GM15510 (cell line): Measurements from ENCODE around the gene CREBBP.

ENCODE experiments used
- POLR2A ChIP-seq: IDR thresholded peaks from 3 replicates; pipeline ENCODE4 v1.6.1; 2011; ENCODE audit warnings: borderline replicate concordance; ENCODE audit not compliant: insufficient read length; ENCODE audit errors: extremely low read depth

Gene CREBBP

DNA sequence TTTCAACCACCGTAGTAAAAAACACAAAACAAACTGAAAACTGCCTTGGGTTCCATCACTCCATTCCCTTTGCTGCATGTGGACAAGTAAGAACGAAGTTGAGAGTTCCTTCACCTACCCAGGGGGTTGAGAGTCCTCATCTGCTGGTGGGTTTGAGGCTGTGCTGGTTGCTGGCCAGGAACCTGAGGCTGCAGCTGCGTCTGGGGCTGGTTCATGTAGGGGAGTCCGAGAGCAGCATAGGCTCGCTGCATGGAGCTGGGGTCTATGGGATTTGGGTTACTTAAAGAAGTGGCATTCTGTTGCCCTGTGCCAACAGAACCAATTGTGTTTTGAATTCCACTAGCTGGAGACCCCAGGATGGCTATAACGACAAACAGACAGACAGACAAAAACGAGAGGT, 97.9 kb downstream of the CREBBP start:
- TF ChIP-seq POLR2A = no peak

DNA sequence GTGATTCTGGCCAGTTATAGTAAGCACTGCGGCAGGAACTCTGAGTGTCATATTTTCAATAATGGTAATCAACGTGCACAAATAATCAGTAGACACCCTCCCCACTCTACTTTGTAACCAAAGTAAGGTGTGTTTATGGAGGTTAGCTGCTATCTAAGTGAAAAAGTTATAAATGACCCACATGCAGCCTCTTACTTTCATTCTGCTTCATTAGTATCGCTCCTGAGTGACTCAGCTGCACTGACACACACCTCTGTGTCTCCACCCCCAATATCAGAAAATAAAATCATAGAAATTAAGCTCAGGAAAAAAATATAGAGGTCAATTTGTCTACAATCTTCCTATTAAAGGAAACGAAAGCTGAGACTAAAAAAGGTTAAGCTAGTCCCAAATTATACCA, 99.1 kb downstream of the CREBBP start:
- TF ChIP-seq POLR2A = no peak

DNA sequence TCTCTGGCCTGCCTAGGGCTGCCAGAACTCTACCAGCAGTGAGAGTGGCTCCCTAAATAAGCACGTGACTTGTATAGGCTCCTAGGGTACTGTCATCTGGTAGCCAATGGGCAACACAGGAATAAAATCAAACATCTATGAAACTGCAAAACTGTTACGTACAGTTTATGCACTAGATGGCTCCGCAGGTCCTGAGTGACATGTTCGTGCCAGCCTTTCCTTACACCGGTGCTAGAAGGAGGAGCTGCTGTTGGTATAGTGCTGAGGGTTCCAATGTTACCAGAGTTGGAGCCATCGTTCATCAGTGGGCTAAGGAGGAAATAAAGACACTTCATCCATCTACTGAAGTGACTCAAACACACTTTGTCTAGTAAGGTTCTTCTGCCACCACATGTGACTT, 99.9 kb downstream of the CREBBP start:
- no peak for TF ChIP-seq POLR2A

DNA sequence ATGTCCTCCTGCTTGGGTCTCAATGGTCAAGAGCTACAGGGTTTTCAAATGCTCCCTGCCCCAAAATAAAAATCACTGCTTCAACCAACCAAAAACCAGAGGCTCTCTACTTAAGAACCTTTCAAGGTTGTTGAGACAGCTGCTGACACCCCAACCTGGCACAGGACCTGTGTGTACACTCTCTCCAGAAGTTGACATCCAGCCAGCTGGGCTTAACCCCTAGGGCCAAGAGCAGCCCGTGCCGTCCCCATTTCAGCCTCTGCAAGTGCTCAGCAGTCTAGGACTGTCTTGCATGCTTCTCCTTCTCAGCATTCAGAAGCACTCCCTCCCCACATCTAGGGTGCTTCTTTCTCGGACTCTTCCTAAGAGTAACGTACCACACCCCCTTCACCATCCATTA, 104.2 kb downstream of the CREBBP start:
- TF ChIP-seq POLR2A = no peak

DNA sequence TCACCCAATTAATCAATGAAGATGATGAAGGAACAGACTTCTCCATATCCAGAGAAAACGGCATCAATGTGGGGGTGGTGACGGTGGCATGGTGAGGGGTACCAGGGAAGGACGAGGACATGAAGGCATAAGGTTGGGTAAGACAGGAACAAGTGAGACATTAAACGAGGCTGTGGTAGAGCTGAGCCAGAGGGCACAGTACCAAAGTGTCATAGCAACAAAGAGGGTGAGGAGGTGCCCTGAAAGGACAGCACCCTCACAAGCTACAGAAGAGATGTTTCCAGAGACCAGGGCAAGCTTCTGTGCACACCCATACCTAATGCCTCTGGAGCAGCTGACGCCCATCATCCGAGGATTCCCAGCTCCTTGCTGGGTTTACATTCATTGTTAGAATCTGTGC, 105.7 kb downstream of the CREBBP start:
- no peak for TF ChIP-seq POLR2A

DNA sequence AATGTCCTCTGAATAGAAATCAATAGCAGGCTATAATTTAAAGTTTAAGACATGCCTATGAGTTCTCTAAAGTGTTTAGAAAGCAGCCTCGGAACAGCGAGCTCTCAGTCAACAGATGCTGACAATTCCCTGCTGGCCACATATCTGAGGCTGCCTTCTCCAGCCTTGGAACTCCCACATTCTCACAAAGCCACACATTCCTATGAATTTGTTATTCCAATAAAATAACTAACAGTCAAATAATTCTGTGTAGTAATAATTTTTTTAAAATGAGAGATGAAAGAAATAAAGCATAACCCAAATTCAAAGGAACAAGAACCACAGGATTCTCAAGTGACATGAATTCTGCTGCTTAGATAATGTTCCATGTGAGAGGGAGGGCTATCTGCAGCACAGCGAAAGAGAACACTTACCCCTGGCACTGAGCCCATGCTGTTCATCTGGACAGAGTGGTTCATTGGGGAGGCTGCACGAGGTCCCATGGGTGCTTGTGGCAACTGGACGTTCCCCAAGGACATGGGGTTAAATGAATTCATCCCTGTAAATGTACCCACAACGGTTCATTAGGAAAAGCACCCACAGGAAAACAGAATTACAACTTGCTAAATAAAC, 106.3 kb downstream of the CREBBP start:
- no peak for TF ChIP-seq POLR2A

DNA sequence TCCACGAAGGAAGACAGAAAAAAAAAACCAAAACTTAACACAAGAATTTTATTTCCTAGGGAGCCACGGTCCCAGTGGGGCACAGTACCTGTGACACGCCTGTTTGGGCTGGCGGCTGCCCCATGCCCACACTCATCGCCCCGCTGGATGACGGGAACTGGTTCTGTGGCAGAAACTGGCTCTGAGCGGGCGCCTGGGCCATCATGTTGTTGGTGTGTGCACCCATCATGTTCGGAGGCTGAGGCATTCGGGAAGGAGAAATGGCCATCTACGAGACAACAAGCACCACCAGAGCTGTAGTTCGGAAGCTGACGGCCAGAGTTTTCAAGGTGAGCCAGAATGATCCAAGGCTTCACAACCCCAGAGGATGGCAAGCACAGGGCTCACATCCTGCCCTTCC, 106.8 kb downstream of the CREBBP start:
- TF ChIP-seq POLR2A = no peak

DNA sequence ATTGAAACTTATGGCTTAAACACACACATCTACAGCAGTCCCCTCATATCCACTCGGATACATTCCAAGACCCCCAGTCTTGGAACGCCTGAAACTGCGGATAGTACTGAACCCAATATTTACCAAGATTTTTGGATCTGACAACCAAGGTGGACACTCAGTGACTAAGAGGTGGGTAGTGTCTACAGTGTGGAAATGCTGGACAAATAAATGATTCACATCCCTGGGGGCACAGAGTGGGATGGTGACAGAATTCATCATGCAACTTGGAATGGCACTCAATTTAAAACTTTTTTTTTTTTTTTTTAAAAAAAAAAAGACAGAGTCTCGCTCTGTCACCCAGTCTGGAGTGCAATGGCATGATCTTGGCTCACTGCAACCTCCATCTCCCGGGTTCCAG, 109.0 kb downstream of the CREBBP start:
- TF ChIP-seq POLR2A = no peak

DNA sequence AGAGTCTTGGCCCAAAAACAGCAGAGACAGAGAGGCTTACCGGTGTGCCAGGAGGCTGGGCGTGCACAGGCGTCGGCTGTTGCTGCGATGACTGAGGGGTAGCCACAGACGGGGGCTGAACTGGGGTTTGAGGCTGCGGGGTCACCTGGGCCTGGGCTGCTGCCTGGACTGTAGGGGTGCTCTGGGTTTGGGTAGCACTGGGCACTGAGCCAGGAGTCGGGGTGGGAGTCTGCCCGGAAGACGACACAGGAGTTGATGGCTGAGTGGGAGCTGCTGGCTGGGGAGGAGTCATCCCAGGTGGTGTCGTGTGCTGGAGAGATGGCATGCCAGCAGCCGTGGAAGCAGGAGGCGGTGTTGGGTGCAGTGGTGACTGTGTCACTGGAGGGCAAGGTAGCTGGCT, 110.0 kb downstream of the CREBBP start:
- no peak for TF ChIP-seq POLR2A

DNA sequence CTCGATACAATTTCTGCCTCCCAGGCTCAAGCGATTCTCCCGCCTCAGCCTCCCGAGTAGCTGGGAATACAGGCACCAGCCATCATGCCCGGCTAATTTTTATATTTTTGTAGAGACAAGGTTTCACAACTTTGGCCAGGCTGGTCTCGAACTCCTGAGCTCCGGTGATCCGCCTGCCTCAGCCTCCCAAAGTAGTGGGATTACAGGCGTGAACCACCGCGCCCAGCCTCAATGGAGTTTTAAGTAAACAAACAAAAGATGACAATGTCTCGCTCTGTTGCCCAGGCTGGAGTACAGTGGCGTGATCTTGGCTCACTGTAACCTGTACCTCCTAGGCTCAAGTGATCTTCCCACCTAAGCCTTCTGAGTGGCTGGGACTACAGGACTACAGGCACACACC, 110.6 kb downstream of the CREBBP start:
- TF ChIP-seq POLR2A = no peak

DNA sequence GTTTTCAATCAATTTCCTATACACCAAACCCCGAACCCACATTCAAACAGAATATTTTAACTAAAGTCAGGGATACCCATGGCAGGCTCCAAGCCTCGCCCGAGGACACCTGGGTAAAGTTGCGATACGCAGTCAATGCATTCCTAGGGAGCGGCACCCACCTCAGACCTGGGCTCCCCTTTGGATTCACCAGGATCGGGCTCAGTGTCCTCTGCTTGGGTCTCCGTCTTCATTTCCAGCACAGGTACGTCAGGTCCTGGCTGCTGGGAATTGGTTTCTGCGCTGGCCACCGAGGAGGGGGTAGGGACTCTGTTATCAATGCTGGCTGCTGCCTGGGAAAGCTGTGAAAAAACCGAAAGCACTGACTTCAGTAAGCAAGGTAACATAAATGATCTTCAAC, 111.5 kb downstream of the CREBBP start:
- TF ChIP-seq POLR2A = no peak

DNA sequence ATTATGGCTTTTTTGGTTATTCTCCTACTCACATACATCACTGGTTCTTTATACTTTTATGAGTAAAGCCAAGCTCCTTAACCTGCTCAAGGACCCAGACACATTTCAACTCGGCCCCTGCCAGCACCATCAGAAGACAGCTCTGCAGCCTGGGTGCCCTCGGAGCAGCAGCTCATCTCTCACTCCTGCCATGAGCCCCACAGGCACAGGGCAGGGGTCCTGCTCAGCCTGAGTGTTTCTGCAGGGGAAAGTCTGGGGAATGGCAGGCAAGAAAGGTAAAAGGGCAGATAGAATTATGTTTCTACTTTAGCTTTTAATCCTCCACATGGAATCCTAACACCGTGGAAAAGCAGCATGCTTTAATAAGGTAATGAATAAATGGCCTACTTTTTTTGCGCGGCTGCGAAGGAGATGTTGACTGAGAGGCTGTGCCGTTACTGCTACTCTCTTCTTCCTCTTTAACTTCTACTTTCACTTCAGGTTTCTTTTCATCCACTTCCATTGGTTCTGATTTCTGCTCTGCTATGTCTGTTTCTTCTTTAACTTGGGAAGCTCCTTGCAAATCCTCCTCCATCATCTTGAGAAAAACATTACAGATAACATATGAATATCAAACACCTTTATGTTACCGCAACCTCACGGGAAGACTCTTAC, 113.1 kb downstream of the CREBBP start:
- no peak for TF ChIP-seq POLR2A

DNA sequence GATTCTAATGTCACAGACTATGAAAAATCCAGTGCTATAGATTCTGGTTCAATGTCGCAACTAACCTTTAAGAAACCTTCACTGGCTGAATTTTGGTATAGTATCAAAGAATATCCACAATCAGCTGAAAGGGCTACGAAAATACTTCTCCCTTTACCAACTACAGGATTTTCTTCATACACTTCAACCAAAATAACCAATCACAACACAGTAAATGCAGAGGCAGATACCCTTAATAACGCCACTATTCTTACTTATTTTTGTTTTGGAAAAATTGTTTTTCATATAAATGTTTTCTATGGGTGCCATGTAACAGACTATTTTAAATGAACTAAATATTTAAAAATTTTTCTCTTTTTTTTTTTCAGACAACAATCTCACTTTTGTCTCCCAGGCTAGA, 114.3 kb downstream of the CREBBP start:
- no peak for TF ChIP-seq POLR2A

DNA sequence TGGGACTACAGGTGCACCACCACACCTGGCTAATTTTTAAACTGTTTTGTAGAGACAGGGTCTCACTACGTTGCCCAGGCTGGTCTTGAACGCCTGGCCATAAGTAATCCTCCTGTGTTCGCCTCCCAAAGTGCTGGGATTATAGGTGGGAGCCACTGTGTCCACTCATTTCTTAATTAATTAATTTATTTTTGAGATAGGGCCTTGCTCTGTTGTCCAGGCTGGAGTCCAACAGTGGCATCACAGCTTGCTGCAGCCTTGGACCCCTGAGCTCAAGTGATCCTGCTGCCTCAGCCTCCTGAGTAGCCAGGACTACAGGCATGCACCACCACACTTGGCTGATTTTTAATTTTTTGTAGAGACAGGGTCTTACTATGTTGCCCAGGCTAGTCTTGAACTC, 116.1 kb downstream of the CREBBP start:
- TF ChIP-seq POLR2A = no peak

DNA sequence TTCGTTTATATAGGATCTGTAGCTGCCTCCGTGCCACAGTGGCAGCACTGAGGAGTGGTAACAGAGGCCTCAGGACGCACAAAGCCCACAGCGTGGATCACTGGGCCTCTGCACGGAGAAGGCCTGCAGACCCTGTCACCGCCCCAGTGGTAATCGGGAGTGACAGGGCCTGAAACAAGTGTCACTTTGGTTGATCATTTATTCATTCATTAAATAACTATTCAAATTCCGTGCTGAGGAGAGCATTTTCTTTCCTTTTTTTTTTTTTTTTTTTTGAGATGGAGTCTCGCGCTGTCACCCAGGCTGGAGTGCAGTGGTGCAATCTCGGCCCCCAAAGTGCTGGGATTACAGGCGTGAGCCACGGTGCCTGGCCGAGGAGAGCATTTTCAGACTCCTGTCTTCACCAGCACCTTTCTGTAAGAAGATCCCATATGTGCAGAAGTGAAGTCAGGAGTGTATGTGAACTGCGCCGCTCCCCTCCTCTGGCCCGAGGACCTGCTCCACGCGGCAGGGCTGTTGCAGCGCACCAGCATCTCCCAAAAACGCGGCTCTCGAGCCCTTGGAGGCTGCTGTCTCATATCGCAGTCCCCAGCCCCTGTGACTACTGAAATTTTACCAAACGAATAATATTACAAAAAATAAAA, 118.3 kb downstream of the CREBBP start:
- TF ChIP-seq POLR2A = no peak
